GM12865 (cell line): ENCODE data around the gene OLR1.
"Not testable (repeated sequence)": the region's sequence is repeated elsewhere in the genome, so short reads cannot be mapped to it uniquely, and the experiment has no call there.

Experiments
- DNase-seq: peaks from one replicate; pipeline ENCODE4 v3.0.0; 2010; ENCODE audit warnings: low read depth
- H3K4me3 ChIP-seq: 2 replicates; pipeline ENCODE4 v1.5.1; 2011; ENCODE audit warnings: mild to moderate bottlenecking, low read depth, low read length, control low read depth
- CTCF ChIP-seq: IDR thresholded peaks from 2 replicates; pipeline ENCODE4 v1.5.1; 2011; ENCODE audit warnings: low read length, control low read depth, low read depth, inconsistent platforms; ENCODE audit not compliant: insufficient read depth; ENCODE audit errors: missing control alignments

Gene OLR1

GRCh38 chr12:10171973-10172728, at the start of gene OLR1:
Gene OLR1, minus strand, starts transcription at chr12:10172132. Its CDS starts 55 bp downstream, at chr12:10172077.
- H3K4me3 ChIP-seq, result no peak within 1 kb of the TSS
- no peak for DNase-seq
- TF ChIP-seq CTCF, result no peak

GRCh38 chr12:10220398-10221077, 48.6 kb upstream of the OLR1 start:
- TF ChIP-seq CTCF, result no peak
- H3K4me3 ChIP-seq, result no peak overlapping the region
- DNase-seq, result no peak

- H3K4me3 ChIP-seq, result no peak overlapping the region
- no peak for TF ChIP-seq CTCF
These were observed 46.1 kb upstream of the OLR1 start for GRCh38 chr12:10218021-10218420.

GRCh38 chr12:10215946-10216345, 44.0 kb upstream of the OLR1 start:
- H3K4me3 ChIP-seq, DNase-seq: not testable (repeated sequence)

More at GRCh38 chr12:10218021-10218420, 46.1 kb upstream of the OLR1 start:
- DNase-seq, result no peak

DNA sequence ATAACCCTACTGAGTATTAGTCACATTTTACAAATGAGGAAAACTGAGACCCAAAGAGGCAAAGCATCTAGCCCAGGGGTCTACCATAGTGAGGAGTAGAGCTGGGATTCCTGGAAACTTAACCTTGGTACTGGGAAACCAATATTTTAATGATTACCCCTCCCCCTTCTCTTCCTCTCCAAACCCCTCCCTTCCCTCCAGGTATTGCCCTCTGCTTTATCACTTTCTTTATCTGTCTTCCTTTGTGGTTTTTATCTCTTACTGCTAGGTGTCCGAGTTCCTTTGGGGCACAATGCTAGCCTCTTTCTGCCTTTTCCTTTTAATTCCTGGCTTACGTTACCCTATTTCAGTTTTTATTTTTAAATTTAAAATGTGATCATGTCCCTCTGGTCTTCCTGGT, 43.5 kb upstream of the OLR1 start:
- H3K4me3 ChIP-seq, result no peak overlapping the region
- no peak for DNase-seq
- TF ChIP-seq CTCF, result no peak

- DNase-seq, result no peak
- no peak overlapping the region for H3K4me3 ChIP-seq
- TF ChIP-seq CTCF, result no peak
These were observed 42.9 kb upstream of the OLR1 start for GRCh38 chr12:10214895-10215267.

DNA sequence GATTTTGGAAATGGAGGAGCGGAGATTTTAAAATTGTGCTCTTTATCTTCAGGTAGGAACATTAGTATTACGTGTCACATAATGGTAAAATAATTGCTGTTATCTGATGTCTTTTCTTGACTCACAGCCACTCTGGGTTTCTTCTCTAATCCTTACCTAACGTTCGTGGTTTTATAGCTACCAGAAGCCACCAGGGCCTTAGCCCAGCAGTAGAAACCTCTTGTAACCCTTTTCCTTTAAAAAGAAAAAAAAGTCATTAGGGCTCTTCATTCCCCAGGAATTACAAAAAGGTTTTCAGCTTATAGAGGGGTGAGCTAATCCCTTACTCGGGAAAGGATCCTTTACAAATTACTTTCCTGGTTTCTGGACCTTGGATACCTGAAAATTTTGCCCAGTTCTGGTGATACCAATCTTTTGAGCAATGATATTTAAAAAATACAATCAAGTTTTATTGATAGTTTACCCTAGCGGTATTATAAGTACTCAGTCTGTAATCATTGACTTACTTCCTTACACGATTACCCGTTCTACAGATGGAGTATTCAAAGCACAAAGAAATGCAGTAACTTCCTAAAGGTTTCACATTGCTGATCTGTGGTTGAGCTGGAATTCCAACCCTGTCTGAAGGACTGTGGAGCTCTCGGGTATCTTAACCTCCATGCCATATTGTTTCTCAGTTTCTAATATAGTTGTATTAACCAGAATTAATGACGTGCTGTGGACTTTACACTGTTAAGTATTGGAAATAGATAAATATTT, 42.4 kb upstream of the OLR1 start:
- DNase-seq, result no peak
- peak overlapping the region; percentile 68 for H3K4me3 ChIP-seq
- TF ChIP-seq CTCF, result no peak
